ENCODE data around the gene SSBP4. TPM values are rescaled to one million over a fixed set of nuclear protein-coding genes. Genes with fewer than 3 reads are reported as not detected.
A peak's percentile ranks its signal among the peaks of the same experiment; 100 is the strongest.

SSBP4 gene
- total and polyA plus RNA-seq, 2 of the 4 experiments (the other 2 are of a cell fraction), result 14.9 to 39.7 TPM

DNA sequence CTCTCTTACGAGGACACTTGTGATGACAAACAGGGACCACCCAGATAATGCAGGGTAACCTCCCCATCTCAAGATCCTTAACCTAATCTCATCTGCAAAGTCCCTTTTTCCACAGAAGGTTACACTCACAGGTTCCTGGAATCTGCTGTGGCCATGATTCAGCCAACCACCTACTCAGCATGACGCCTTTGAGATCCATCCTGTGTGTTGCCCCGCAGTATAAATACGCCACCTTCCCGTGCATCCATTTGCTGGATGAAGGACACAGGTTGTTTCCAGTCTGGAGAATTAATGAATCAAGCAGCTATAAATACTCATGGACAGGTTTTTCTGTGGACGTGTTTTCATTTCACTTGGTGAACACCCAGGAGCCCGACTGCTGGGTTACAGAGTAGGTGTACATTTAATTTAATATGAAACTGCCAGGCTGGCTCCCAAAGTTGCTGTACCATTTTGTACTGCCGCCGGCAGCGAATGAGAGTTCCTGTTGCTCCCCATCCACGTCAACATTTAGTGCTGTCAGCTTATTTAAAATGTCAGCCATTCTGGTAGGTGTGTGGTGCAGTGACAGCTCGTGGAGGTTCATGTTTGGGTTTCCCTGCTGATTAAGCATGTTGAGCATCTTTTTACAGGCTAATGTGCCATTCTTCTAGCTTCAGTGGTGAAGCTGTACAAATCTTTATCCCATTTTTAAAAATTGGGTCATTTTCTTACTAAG is 62.5 kb downstream of the SSBP4 start:
- H3K23ac ChIP-seq (ENCODE audit: low read depth, low read length), result peak overlapping the region; percentile 52; the same call in 1 of the 2 replicates
- H4K20me1 ChIP-seq (ENCODE audit: insufficient read depth, low read length), result peaks cover 61% of the 10 kb centered on the region
- H2BK15ac ChIP-seq (ENCODE audit: low read depth, low read length), result no peak overlapping the region
- 93% methylated on average over 9 of the region's 12 CpGs; no CpG with 5 or more reads in 1 of the 2 experiments for WGBS, 2 experiments (ENCODE audit: extremely low coverage in 2 of 2, insufficient read length in 1 of 2)
- H3K4ac ChIP-seq (ENCODE audit: low read depth, low read length), result peak overlapping the region; percentile 95; the same call in 1 of the 2 replicates
- peaks cover 3% of the 10 kb centered on the region; the same call in 1 of the 2 replicates for H3K36me3 ChIP-seq (ENCODE audit: control insufficient read depth, insufficient read depth, low read length)
- POLR2A ChIA-PET (ENCODE audit: unreplicated experiment), result interaction anchor here (0.6 kb wide), 1 partner anchor 47 kb away, joined by 10 read pairs; no protein-coding TSS in a partner anchor
- no peak overlapping the region for H3K18ac ChIP-seq (ENCODE audit: low read depth, low read length)
- no peak overlapping the region for H2BK5ac ChIP-seq (ENCODE audit: low read depth, low read length, poor library complexity, severe bottlenecking)
- H2BK120ac ChIP-seq (ENCODE audit: low read depth, low read length), result no peak overlapping the region
- H4K91ac ChIP-seq (ENCODE audit: insufficient read depth, low read depth, low read length), result no peak overlapping the region; the same call in 1 of the 2 replicates
- BruUV-seq (replicated peaks), result no TSS peak
- dilution Hi-C loops (cut with HindIII; ENCODE audit: low sequenced_read_pairs, unreplicated experiment), result no loop called here
- no peaks in the 10 kb centered on the region for H3K27me3 ChIP-seq (ENCODE audit: control insufficient read depth, insufficient read depth, low read length)
- no peak overlapping the region for H2AK9ac ChIP-seq (replicated peaks; ENCODE audit: low read depth, low read length, poor library complexity)
- intact Hi-C loops (cut with micrococcal nuclease), result no loop called here
- in situ Hi-C loops (cut with MboI; ENCODE audit: low sequenced_read_pairs), result no loop called here
- no peak overlapping the region for H2AFZ ChIP-seq (replicated peaks; ENCODE audit: low read length, poor library complexity)
- no peak for DNase-seq
- no peaks in the 10 kb centered on the region for H3K9me3 ChIP-seq (ENCODE audit: control insufficient read depth, insufficient read depth, low read length)
- peak overlapping the region; percentile 100 for H2AK5ac ChIP-seq (ENCODE audit: low read depth, low read length)
- no peak for TF ChIP-seq FOS (IDR thresholded peaks at IDR 0.05; ENCODE audit: low read depth, low read length)
- no peak for TF ChIP-seq MAZ (IDR thresholded peaks at IDR 0.05; ENCODE audit: borderline replicate concordance, low read depth, low read length)
- TF ChIP-seq, protein P1, sequence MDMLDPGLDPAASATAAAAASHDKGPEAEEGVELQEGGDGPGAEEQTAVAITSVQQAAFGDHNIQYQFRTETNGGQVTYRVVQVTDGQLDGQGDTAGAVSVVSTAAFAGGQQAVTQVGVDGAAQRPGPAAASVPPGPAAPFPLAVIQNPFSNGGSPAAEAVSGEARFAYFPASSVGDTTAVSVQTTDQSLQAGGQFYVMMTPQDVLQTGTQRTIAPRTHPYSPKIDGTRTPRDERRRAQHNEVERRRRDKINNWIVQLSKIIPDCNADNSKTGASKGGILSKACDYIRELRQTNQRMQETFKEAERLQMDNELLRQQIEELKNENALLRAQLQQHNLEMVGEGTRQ (IDR thresholded peaks at IDR 0.05; ENCODE audit: low read depth, low read length), result no peak
- no peak for TF ChIP-seq RFX5 (IDR thresholded peaks at IDR 0.05; ENCODE audit: low read depth, low read length)
- no peak for TF ChIP-seq NFE2L2 (IDR thresholded peaks at IDR 0.05; ENCODE audit: low read depth, low read length)
- TF ChIP-seq MXI1 (IDR thresholded peaks at IDR 0.05; ENCODE audit: borderline replicate concordance, low read depth, low read length), result no peak
- TF ChIP-seq MAFK (IDR thresholded peaks at IDR 0.05; ENCODE audit: low read depth, low read length), result no peak
- no peak for TF ChIP-seq ELK1 (IDR thresholded peaks at IDR 0.05; ENCODE audit: borderline replicate concordance, low read depth, low read length)
- H3K4me3 ChIP-seq (ENCODE audit: insufficient read depth, low read depth, low read length), result no peak overlapping the region
- peak overlapping the region; percentile 66; the same call in 1 of the 2 replicates for H3K14ac ChIP-seq (replicated peaks; ENCODE audit: low read depth, low read length)
- no peak overlapping the region for H3K56ac ChIP-seq (ENCODE audit: extremely low read depth, insufficient read depth, low read length)
- no peak overlapping the region for H4K5ac ChIP-seq (ENCODE audit: low read depth, low read length)
- no peak overlapping the region for H3K4me2 ChIP-seq (ENCODE audit: low read depth, low read length)
- H2BK20ac ChIP-seq (ENCODE audit: low read depth, low read length), result no peak overlapping the region
- CTCF ChIA-PET, result interaction anchor here (0.6 kb wide), 1 partner anchor 116 kb away, joined by 4 read pairs; no protein-coding TSS in a partner anchor
- H3K9me1 ChIP-seq (ENCODE audit: insufficient read depth, low read length), result peaks cover 59% of the 10 kb centered on the region
- peak overlapping the region in 1 of 2 experiments; percentile 5; a peak in 1 of 4 replicates for H4K8ac ChIP-seq (ENCODE audit: low read depth in 2 of 2, low read length in 2 of 2)
- H3K9ac ChIP-seq (ENCODE audit: low read depth, low read length), result no peak overlapping the region
- peaks cover 47% of the 10 kb centered on the region for H3K4me1 ChIP-seq (ENCODE audit: control insufficient read depth, insufficient read depth, low read length)
- peaks cover 35 to 98% of the 10 kb centered on the region in 2 experiments for H3K79me1 ChIP-seq (ENCODE audit: low read depth in 1 of 2, low read length in 2 of 2)
- no peak overlapping the region for H3K27ac ChIP-seq (ENCODE audit: insufficient read depth, low read length)
- no peak for ATAC-seq (ENCODE audit: low read depth)
